ENCODE measurements around the gene PITX2.

Gene PITX2

DNA sequence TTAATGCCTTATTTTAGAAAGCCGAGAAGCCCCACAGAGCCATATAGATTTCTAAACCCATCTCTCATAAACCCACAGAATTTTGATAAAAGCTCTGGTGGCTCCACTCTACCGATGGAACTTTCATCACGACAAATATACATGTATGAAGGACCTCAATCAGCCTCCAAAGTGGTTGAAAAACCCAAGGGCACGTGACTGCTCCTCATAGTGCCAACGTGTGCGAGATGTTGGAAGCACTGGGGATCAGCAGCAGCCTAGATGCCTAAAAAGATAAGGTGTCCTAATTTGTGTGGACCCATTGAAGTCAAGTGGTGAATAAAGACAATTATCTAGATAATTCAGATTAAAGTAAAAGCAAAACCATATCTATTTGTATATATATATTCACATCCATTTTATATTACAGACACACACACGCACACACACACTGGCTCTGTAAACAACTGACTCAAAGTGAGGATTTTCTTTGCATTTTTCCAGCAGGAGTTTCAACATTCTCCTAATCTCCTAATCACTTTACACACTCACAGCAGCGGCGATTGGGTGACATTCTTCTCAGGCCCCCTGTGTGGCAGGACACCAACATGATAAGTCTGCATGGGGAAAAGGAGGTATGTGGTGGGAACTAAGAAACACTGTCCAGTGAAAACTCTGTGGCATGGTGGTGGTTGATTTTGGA, 2.8 kb upstream of the PITX2 start:
- Histone ChIP-seq H3K9ac (ENCODE audit: low read length) (no peak overlapping the region), H3K4me1 (ENCODE audit: control insufficient read depth, insufficient read depth, low read length) (no peaks in the 10 kb centered on the region), H3K36me3 (ENCODE audit: control insufficient read depth, insufficient read depth, low read length) (no peaks in the 10 kb centered on the region), H3K27me3 (ENCODE audit: control insufficient read depth, insufficient read depth, low read length) (peaks cover 54% of the 10 kb centered on the region), H3K4me3 (ENCODE audit: low read length) (no peak overlapping the region), H3K27ac (ENCODE audit: low read depth, low read length) (no peak overlapping the region)

DNA sequence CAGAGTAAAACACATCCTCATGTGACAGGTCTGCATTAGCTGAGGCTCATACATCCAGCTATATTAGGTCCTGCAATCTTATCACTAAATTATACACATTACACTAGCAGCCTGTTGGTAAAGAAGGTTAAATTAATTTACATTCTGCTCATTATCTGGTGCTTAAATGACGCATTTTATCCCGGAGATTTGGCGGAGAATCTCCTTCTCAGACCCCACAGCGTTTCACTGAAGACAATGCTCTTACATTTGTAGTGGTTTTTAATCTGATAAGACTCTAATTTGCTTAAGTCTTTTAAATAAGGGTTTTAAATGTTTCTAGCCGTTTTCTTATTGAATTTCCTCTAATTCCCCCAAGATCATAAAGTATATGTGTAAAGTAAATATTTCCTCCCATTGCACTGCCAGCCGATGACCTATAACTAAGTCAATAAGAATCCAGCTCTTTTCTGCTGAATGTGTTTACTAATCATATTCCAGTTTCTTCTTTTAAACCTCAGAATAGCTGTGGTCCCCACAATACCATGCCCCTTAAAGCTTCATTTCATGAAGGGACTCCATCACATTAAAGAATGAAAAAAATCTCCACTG, 2.1 kb upstream of the PITX2 start:
- Histone ChIP-seq H3K27me3 (ENCODE audit: control insufficient read depth, insufficient read depth, low read length) (peaks cover 57% of the 10 kb centered on the region), H3K4me1 (ENCODE audit: control insufficient read depth, insufficient read depth, low read length) (no peaks in the 10 kb centered on the region), H3K27ac (ENCODE audit: low read depth, low read length) (no peak overlapping the region), H3K4me3 (ENCODE audit: low read length) (no peak overlapping the region), H3K9ac (ENCODE audit: low read length) (no peak overlapping the region), H3K36me3 (ENCODE audit: control insufficient read depth, insufficient read depth, low read length) (no peaks in the 10 kb centered on the region)

DNA sequence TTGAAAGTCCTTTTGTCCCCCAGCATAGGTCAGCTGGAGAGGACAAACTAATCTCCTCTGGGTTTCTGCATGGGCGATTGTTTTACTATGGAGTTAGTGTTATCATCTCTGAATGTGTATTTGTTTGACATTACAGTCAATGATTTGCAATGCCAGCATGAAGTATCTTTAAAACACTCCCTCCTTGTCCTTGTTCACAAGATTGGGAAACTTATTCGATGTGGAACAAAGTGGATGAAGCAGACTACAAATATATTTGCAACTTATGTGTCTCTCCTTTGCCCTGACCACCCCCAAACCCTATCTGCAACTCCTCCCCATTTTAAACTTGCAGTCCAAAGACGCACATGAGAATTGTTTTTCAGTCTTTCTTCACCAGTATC, 1.5 kb upstream of the PITX2 start:
- peaks cover 53% of the 10 kb centered on the region for H3K27me3 ChIP-seq (ENCODE audit: control insufficient read depth, insufficient read depth, low read length)
- H3K9ac ChIP-seq (ENCODE audit: low read length) = no peak overlapping the region

DNA sequence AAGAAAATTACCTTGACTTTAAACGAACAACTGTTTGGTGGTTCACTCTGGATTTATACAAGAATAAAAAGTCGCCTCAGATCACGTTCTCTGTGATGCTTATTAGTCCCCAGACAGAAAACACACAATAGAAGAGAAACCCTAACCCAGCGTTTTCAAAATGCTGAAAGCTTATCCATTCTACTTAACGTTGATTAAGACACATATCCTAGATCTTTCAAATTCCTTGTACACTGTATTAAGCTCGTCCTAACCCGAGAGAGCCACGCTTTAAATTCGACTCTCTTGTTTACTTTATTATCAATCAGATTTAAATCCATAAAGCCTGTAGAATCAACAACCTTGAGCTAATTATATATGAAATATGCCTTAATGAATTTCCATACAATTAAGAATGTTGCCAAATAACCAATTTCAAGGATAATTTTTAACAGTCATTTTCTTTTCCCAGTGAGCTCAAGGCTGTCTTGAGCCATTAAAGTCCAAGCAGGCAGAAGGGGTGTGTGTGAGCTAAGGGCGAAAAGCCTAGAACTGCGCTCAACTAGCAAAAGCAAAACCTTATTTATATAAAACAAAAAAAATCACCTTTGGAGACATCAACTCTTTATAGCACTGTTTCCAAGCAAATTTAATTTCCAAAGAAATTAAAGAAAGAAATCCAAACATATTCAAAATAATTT, 981 bp upstream of the PITX2 start:
- no peaks in the 10 kb centered on the region for H3K36me3 ChIP-seq (ENCODE audit: control insufficient read depth, insufficient read depth, low read length)
- no peak overlapping the region for H3K9ac ChIP-seq (ENCODE audit: low read length)
- no peak overlapping the region for H3K27ac ChIP-seq (ENCODE audit: low read depth, low read length)
- H3K4me3 ChIP-seq (ENCODE audit: low read length) = no peak overlapping the region
- no peaks in the 10 kb centered on the region for H3K4me1 ChIP-seq (ENCODE audit: control insufficient read depth, insufficient read depth, low read length)
- H3K27me3 ChIP-seq (ENCODE audit: control insufficient read depth, insufficient read depth, low read length) = peaks cover 54% of the 10 kb centered on the region

More for the DNA sequence above, 1.5 kb upstream of the PITX2 start:
- Histone ChIP-seq H3K4me1 (ENCODE audit: control insufficient read depth, insufficient read depth, low read length) (no peaks in the 10 kb centered on the region), H3K27ac (ENCODE audit: low read depth, low read length) (no peak overlapping the region), H3K4me3 (ENCODE audit: low read length) (no peak overlapping the region), H3K36me3 (ENCODE audit: control insufficient read depth, insufficient read depth, low read length) (no peaks in the 10 kb centered on the region)

DNA sequence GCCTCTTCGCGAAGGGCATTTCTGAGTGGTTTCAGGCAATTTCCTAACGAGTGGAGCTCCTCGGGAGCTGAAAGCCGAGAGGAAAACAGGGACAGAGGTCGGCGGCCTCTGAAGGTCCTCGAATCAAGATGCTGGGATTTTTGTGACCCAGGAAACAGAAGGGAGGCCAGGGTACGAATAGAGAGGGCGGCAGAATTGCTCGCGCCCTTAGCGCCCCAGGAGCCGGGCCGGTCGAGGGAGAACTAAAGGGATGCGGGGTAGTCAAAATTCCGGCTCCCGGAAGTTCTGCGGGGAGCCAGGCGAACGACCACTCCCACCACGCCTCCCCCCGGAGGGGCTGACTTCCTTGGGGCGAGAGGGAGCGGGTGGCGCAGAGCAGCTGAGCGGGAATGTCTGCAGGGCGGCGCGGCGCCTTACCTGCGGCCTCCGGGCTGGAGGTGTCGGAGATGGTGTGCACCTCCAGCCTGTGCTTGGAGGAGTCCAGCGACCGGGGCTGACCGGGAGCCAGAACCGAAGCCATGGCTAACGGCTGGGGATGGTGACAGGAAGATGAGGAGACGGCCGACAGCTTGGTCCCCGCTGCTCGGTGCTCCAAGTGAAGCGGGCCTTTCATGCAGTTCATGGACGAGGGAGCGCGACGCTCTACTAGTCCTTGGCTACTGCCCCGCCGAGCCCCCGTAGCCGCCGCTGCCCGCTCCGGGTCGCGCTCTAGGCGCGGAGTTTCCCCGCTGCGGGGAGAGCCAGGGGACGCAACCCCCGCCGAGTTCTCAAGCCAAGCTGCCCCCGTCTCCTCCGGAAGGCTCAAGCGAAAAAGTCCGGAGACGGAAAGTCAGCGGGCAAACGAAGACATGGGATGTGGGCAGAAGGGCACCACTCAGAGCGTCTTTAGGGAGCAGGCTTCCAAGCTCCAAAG, 782 bp downstream of the PITX2 start:
- no peaks in the 10 kb centered on the region for H3K4me1 ChIP-seq (ENCODE audit: control insufficient read depth, insufficient read depth, low read length)
- peaks cover 63% of the 10 kb centered on the region for H3K27me3 ChIP-seq (ENCODE audit: control insufficient read depth, insufficient read depth, low read length)
- H3K27ac ChIP-seq (ENCODE audit: low read depth, low read length) = no peak overlapping the region
- H3K9ac ChIP-seq (ENCODE audit: low read length) = no peak overlapping the region
- H3K36me3 ChIP-seq (ENCODE audit: control insufficient read depth, insufficient read depth, low read length) = no peaks in the 10 kb centered on the region
- H3K4me3 ChIP-seq (ENCODE audit: low read length) = peak overlapping the region; percentile 49

DNA sequence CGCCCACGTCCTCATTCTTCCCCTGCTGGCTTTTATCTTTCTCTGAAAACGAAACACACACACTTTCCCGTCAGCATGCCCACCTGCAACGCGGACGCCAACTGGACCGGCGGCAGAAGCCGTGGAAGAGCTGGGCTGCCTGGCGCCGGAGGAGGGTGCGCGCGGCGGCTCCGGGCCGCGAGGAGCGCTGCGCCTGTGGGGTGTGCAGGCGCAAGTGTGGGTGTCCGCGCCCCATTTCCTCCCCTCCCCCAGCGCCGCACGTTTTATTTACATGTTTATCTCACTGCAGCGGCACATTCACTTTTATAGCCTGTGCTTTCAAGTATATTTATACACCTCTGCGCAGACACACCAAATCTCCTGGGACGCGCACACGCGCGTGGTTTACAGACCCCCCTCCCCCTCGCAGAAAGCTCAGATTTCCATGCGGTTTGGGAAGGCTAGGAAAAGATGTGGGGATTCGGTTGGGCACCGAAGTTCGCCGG, 1.5 kb downstream of the PITX2 start:
- no peaks in the 10 kb centered on the region for H3K36me3 ChIP-seq (ENCODE audit: control insufficient read depth, insufficient read depth, low read length)
- H3K4me3 ChIP-seq (ENCODE audit: low read length) = peak overlapping the region; percentile 35
- peaks cover 62% of the 10 kb centered on the region for H3K27me3 ChIP-seq (ENCODE audit: control insufficient read depth, insufficient read depth, low read length)
- H3K27ac ChIP-seq (ENCODE audit: low read depth, low read length) = no peak overlapping the region
- H3K4me1 ChIP-seq (ENCODE audit: control insufficient read depth, insufficient read depth, low read length) = no peaks in the 10 kb centered on the region
- no peak overlapping the region for H3K9ac ChIP-seq (ENCODE audit: low read length)

DNA sequence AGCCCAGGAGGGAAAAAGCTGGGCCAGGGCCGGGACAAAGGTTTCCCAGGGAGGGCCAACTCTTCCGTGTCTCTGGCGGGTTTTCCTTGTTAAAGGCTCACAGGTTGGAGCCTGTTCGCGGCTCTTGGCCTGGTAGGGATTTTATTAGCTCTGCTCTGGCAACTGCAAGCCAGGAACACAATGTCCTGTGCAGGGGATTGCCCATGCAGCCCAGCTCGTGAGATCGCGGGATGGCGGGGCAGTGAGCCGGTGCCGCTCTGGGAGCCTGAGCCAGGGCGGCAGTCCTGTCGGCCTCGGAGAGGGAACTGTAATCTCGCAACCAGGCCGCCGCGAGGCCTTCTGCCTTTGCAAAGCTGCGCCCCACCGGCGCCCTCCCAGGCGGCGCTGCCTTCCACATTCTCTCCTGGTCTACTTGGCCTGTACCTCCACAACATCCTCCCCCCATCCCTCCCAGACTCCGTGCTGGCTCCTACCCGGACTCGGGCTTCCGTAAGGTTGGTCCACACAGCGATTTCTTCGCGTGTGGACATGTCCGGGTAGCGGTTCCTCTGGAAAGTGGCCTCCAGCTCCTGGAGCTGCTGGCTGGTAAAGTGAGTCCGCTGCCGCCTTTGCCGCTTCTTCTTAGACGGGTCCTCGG, 2.1 kb downstream of the PITX2 start:
- Histone ChIP-seq H3K4me1 (ENCODE audit: control insufficient read depth, insufficient read depth, low read length) (no peaks in the 10 kb centered on the region), H3K27me3 (ENCODE audit: control insufficient read depth, insufficient read depth, low read length) (peaks cover 63% of the 10 kb centered on the region), H3K9ac (ENCODE audit: low read length) (no peak overlapping the region), H3K27ac (ENCODE audit: low read depth, low read length) (no peak overlapping the region), H3K36me3 (ENCODE audit: control insufficient read depth, insufficient read depth, low read length) (no peaks in the 10 kb centered on the region), H3K4me3 (ENCODE audit: low read length) (peak overlapping the region; percentile 34)

DNA sequence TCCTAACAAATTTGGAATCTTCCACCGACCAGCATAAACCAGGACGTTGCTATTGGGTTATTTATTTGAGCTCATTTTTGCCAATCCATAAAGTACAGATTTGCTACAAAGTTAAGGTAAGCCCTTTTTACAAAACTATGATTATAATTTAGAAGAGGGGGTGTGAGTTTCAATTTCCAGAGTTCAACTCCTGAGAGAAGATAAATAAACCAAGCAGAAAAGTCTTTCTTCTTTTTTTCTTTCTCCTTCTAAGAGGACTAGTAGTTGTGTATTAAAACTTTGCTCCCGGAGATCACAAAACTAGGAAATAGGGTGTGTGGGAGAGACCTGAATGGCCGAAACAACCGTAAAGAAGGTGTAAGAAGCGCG, 2.6 kb downstream of the PITX2 start:
- Histone ChIP-seq H3K4me1 (ENCODE audit: control insufficient read depth, insufficient read depth, low read length) (no peaks in the 10 kb centered on the region), H3K9ac (ENCODE audit: low read length) (no peak overlapping the region), H3K27ac (ENCODE audit: low read depth, low read length) (no peak overlapping the region), H3K27me3 (ENCODE audit: control insufficient read depth, insufficient read depth, low read length) (peaks cover 68% of the 10 kb centered on the region), H3K36me3 (ENCODE audit: control insufficient read depth, insufficient read depth, low read length) (no peaks in the 10 kb centered on the region), H3K4me3 (ENCODE audit: low read length) (no peak overlapping the region)

DNA sequence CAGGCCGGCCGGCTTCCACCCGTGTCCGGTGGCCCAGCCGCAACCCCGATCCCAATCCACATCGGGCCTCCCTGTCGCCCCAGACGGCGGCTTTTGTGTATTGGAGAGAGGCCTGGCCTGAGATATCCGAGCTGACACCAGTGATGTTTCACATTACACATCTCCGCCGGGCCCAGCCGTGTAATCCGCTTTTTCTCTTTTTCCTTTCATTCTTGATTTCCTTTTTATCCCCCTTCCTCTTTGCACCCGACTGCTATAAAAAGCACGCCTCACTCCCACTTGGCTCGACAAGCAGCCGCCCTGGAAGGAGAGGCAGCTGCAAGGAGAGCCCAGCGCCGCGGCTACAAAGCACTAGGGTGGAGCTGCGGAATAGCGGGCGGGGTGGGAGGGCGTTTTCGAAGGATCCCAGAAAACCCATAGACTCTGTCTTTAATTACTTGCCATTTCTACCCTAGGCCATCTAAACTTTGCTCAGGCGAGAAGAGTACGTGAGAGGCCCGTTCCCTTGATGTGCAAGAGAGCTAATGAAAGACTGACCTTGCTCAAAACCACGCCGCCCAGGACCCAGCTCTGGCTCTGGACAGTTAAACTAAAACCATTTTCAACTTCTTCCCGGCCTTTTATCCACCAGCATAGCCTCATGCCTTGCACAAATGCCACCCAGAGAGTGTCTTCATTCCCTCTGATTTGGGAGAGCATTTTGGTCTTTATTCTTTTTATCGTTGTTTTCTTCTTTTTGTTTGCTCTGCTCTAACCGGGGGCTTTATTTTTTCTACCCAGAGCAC, 3.2 kb downstream of the PITX2 start:
- Histone ChIP-seq H3K4me1 (ENCODE audit: control insufficient read depth, insufficient read depth, low read length) (no peaks in the 10 kb centered on the region), H3K27me3 (ENCODE audit: control insufficient read depth, insufficient read depth, low read length) (peaks cover 67% of the 10 kb centered on the region), H3K27ac (ENCODE audit: low read depth, low read length) (no peak overlapping the region), H3K36me3 (ENCODE audit: control insufficient read depth, insufficient read depth, low read length) (no peaks in the 10 kb centered on the region), H3K9ac (ENCODE audit: low read length) (no peak overlapping the region), H3K4me3 (ENCODE audit: low read length) (no peak overlapping the region)

DNA sequence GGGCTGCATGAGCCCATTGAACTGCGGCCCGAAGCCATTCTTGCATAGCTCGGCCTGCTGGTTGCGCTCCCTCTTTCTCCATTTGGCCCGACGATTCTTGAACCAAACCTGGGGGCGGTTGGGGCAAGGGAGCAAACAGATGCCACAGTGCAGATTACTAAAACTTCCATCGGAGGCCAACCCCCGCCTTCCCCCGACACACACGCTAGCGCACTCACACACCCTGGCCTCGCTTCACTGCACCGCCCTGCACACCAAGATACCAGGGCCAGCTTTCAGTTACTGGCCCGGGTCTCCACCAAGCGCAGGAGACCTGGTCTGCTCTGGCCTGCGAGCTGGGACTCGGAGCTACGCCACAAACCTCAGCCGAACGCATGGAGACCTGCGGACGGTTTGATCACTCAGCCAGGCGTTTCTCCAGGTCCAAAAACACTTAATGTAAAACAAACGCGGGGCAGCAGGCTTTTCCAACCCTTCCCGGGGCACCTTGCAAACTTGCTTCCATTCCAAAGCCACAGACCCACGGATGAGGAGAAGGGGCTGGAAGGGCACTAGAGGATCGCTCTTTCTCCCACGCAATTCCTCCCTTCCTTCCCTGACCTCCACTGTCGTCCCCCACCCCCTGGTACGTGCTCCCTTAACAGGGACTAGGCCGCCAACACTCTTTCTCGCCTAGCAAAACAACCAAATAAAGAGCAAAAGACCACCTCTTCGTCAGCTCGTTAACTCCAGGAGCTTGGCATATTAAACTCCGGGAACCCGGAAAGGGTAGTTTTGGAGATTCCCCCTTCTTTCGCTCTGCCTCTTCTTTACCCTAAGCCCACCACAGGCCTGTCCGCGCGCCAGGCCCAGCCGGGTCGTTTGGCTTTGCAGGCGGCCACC, 4.1 kb downstream of the PITX2 start:
- Histone ChIP-seq H3K36me3 (ENCODE audit: control insufficient read depth, insufficient read depth, low read length) (no peaks in the 10 kb centered on the region), H3K27me3 (ENCODE audit: control insufficient read depth, insufficient read depth, low read length) (peaks cover 61% of the 10 kb centered on the region), H3K27ac (ENCODE audit: low read depth, low read length) (no peak overlapping the region), H3K4me3 (ENCODE audit: low read length) (no peak overlapping the region), H3K9ac (ENCODE audit: low read length) (no peak overlapping the region), H3K4me1 (ENCODE audit: control insufficient read depth, insufficient read depth, low read length) (no peaks in the 10 kb centered on the region)

Measured in rectal smooth muscle tissue (tissue), 1 donor.